ENCODE measurements around the gene KLRF1. TPM values are rescaled to one million over a fixed set of nuclear protein-coding genes. Genes with fewer than 3 reads are reported as not detected.

KLRF1 gene
- total RNA-seq, 3 donors from 2014 or later (not counting 1 experiment from before 2014, with no cell fraction given): 364 to 424 (median 392) TPM

DNA sequence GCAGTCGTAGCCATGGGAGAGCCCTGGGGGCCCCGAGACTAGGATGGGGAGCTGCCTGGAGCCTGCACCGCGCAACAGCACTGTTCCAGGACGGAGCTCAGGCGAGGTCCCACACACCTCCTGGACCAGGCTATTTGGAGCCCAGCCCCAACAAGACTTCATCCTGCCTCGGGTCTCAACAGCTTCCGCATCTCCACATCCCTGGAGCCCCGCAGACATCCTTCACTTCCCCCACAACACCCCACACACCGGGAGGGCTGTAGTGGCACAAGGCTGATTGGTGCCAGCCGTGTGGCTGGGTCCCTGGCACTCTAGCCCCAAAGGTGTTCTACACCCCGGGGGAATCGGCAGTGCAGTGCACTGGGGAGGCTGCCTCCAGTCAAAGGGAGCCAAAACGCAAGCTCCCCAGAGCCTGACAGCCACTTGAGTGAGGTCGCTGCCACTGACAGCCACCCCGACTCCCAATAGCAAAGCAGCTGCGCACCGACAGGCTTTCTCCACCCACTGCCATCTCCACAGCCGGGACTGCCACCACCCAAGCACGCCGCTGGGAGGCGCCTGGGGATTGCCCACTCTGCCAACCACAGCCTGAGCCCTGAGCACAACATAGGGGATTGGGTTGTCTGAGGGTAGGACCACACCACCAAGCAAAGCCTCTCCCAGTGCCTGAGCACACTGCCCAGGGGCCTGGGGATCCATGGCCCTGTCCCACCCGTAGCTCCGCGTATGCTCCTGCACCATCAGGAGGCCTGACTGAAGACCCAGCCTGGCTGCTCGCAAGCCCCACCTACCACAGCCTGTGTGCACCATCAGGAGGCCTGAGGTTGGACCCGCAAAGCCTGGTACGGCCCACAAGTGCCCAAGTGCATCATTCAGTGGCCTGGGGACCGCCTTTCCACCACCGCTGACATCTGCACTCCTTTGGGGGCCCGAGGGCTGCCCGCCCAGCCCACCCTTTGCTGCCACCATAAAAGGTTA lies 13.2 kb upstream of the KLRF1 start:
- Mint-ChIP-seq H3K4me3 (peak overlapping the region; percentile 92), H3K27ac (peak overlapping the region; percentile 89 to 98)
- WGBS (ENCODE audit: insufficient coverage): 19% methylated on average over 32 of the region's 32 CpGs

DNA sequence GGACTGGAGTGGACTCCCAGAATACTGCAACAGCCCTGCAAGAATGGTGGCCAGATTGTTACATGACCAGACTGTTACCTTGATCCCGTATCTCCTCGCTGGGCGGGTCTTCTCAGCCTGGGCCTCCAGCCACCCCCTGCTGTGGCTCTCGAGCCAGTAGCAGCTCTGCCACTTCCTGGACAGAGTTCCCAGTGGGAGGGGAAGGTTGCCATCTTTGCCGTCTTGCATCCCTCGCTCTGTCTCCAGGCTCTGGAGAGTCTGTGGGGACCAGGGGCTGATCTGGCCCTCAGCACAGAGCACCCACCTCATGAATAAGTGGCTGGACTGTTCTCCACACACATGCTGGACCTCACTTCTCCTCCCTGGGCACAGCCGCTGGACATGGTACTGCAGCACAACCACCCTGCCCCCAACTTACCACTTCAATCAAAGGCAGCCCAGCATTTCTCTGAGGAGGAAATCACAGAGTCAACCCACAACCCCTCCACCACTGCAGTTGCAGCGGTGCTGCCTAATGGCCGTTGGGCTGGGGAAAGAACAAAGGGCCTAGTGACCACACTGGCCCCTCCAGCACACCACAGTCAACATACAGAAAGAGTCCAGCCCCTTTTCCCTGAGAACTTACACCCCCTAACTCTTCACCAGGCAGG lies 6.9 kb upstream of the KLRF1 start:
- peak overlapping the region; percentile 61 for H3K27ac ChIP-seq (ENCODE audit: low read length)
- H3K4me3 ChIP-seq (ENCODE audit: low read length): peak overlapping the region; percentile 21
- DNase-seq (no peak), ATAC-seq (peak; percentile 65 to 90 (median 81))
- H3K9me3 ChIP-seq (ENCODE audit: control insufficient read depth, insufficient read depth, low read length): no peaks in the 10 kb centered on the region
- peaks cover 36% of the 10 kb centered on the region for H3K4me1 ChIP-seq (ENCODE audit: control insufficient read depth, insufficient read depth, low read length)
- peaks cover 0 to 8% of the 10 kb centered on the region in 2 donors for H3K9me3 Mint-ChIP-seq
- TF ChIP-seq, protein P1, sequence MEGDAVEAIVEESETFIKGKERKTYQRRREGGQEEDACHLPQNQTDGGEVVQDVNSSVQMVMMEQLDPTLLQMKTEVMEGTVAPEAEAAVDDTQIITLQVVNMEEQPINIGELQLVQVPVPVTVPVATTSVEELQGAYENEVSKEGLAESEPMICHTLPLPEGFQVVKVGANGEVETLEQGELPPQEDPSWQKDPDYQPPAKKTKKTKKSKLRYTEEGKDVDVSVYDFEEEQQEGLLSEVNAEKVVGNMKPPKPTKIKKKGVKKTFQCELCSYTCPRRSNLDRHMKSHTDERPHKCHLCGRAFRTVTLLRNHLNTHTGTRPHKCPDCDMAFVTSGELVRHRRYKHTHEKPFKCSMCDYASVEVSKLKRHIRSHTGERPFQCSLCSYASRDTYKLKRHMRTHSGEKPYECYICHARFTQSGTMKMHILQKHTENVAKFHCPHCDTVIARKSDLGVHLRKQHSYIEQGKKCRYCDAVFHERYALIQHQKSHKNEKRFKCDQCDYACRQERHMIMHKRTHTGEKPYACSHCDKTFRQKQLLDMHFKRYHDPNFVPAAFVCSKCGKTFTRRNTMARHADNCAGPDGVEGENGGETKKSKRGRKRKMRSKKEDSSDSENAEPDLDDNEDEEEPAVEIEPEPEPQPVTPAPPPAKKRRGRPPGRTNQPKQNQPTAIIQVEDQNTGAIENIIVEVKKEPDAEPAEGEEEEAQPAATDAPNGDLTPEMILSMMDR (IDR thresholded peaks at IDR 0.05): no peak
- H3K27ac Mint-ChIP-seq: peak overlapping the region; percentile 85 to 92
- H3K4me1 Mint-ChIP-seq: peaks cover 83 to 86% of the 10 kb centered on the region in 2 donors
- 34% methylated on average over 9 of the region's 9 CpGs for WGBS (ENCODE audit: insufficient coverage)
- H3K27me3 ChIP-seq (ENCODE audit: control insufficient read depth, insufficient read depth, low read length): no peaks in the 10 kb centered on the region
- intact Hi-C loops (cut with micrococcal nuclease): loop anchor here (10.0 kb wide), 1 partner anchor 176 kb away; no protein-coding TSS in a partner anchor
- H3K36me3 Mint-ChIP-seq: peaks cover 15% of the 10 kb centered on the region
- no peaks in the 10 kb centered on the region for H3K36me3 ChIP-seq (ENCODE audit: control insufficient read depth, insufficient read depth, low read length)
- H3K4me3 Mint-ChIP-seq: peak overlapping the region; percentile 91
- no peaks in the 10 kb centered on the region for H3K27me3 Mint-ChIP-seq (ENCODE audit: low read depth in 2 of 2)

More for the DNA sequence above, 13.2 kb upstream of the KLRF1 start:
- H3K27me3 ChIP-seq (ENCODE audit: control insufficient read depth, insufficient read depth, low read length): peaks cover 4% of the 10 kb centered on the region
- peak overlapping the region; percentile 75 for H3K27ac ChIP-seq (ENCODE audit: low read length)
- intact Hi-C loops (cut with micrococcal nuclease): loop anchor here (1.0 to 10.0 kb wide), 4 partner anchors 93 to 326 kb away; no protein-coding TSS in a partner anchor
- peaks cover 21% of the 10 kb centered on the region for H3K4me1 ChIP-seq (ENCODE audit: control insufficient read depth, insufficient read depth, low read length)
- H3K9me3 Mint-ChIP-seq: no peaks in the 10 kb centered on the region
- ATAC-seq (peak; percentile 93 to 97 (median 94)), DNase-seq (peak; percentile 92 to 95)
- peaks cover 0 to 9% of the 10 kb centered on the region in 2 donors for H3K27me3 Mint-ChIP-seq (ENCODE audit: low read depth in 2 of 2)
- H3K9me3 ChIP-seq (ENCODE audit: control insufficient read depth, insufficient read depth, low read length): no peaks in the 10 kb centered on the region
- no peaks in the 10 kb centered on the region for H3K36me3 Mint-ChIP-seq
- TF ChIP-seq, protein P1 (IDR thresholded peaks at IDR 0.05): peak; percentile 89
- peak overlapping the region; percentile 47 for H3K4me3 ChIP-seq (ENCODE audit: low read length)
- H3K4me1 Mint-ChIP-seq: peaks cover 49 to 54% of the 10 kb centered on the region in 2 donors
- H3K36me3 ChIP-seq (ENCODE audit: control insufficient read depth, insufficient read depth, low read length): no peaks in the 10 kb centered on the region

DNA sequence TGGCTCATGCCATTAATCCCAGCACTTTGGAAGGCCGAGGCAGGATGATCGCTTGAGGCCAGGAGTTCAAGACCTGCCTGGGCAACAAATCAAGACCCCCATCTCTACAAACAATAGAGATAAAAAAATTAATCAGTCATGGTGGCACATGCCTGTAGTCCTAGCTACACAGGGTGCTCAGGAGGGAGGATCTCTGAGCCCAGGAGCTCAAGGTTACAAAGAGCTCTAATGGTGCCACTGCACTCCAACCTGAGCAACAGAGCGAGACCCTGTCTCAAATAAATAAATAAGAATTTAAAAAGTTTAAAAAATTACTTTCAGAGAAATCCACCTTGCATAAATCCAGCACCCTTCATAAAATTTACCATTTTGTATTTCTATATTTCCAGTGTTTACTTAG lies 2.2 kb downstream of the KLRF1 start:
- Histone ChIP-seq H3K27ac (ENCODE audit: low read length) (peak overlapping the region; percentile 85), H3K4me3 (ENCODE audit: low read length) (peak overlapping the region; percentile 88), H3K9me3 (ENCODE audit: control insufficient read depth, insufficient read depth, low read length) (no peaks in the 10 kb centered on the region), H3K36me3 (ENCODE audit: control insufficient read depth, insufficient read depth, low read length) (peaks cover 21% of the 10 kb centered on the region), H3K4me1 (ENCODE audit: control insufficient read depth, insufficient read depth, low read length) (peaks cover 11% of the 10 kb centered on the region), H3K27me3 (ENCODE audit: control insufficient read depth, insufficient read depth, low read length) (no peaks in the 10 kb centered on the region)
- TF ChIP-seq, protein P1 (IDR thresholded peaks at IDR 0.05): no peak
- no peak for DNase-seq
- Mint-ChIP-seq H3K27me3 (ENCODE audit: low read depth in 2 of 2) (no peaks in the 10 kb centered on the region), H3K4me1 (peaks cover 21% of the 10 kb centered on the region in 2 donors), H3K27ac (peak overlapping the region in 1 of 2 donors; percentile 91), H3K4me3 (peak overlapping the region; percentile 100), H3K9me3 (no peaks in the 10 kb centered on the region), H3K36me3 (peaks cover 14% of the 10 kb centered on the region)
- peak; percentile 49 to 60 (median 54) for ATAC-seq
- intact Hi-C loops (cut with micrococcal nuclease): loop anchor here (1.0 to 10.0 kb wide), 2 partner anchors 69 to 185 kb away; partner anchors contain the start of gene CD69
- WGBS (ENCODE audit: insufficient coverage): 57% methylated on average over 2 of the region's 3 CpGs

Measured in natural killer cell (primary cell).